Hematopoietic multipotent progenitor cell (in vitro differentiated cells): ENCODE data around the gene KSR1. TPM values are rescaled to one million over a fixed set of nuclear protein-coding genes. Genes with fewer than 3 reads are reported as not detected.
A peak's percentile ranks its signal among the peaks of the same experiment; 100 is the strongest.
"Not testable (repeated sequence)": the region's sequence is repeated elsewhere in the genome, so short reads cannot be mapped to it uniquely, and the experiment has no call there.

ENCODE experiments used
- DNase-seq, 3 donors: peaks; one replicate each; pipeline ENCODE4 v3.0.0-alpha.2; 2011 to 2015; ENCODE audit warnings: low read depth in 2 of 3, low spot score in 2 of 3
- total RNA-seq: library from RNA; depleted of rRNA; stranded (reverse); fragments of >200 nt; gene quantifications from one replicate; pipeline ENCODE4 v1.2.3, GENCODE V29; 2012

KSR1 gene
- total RNA-seq, 1 donor = 43.1 TPM

- DNase-seq = no peak
These were observed 30.3 kb upstream of the KSR1 start for GRCh38 chr17:27425991-27426390.

DNA sequence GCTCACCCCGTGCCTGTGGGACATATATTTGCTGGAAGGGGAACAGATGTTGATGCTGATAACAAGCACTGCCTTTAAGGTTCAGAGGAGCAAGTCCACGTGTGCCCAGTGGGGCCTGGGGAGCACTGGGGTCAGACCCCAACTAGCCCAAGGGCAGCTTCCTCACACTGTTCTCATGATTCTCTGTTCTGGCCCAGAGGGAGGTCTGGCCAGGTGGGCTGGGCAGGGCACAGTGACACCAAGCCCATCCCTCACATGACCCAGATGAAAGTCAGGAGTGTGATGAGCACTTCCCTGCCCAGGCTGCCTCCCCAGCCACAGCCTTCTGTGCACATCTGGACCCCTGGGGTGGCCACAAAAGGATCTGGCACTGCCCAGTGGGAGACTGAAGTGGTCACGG is 29.8 kb upstream of the KSR1 start:
- DNase-seq = not testable (repeated sequence)

DNA sequence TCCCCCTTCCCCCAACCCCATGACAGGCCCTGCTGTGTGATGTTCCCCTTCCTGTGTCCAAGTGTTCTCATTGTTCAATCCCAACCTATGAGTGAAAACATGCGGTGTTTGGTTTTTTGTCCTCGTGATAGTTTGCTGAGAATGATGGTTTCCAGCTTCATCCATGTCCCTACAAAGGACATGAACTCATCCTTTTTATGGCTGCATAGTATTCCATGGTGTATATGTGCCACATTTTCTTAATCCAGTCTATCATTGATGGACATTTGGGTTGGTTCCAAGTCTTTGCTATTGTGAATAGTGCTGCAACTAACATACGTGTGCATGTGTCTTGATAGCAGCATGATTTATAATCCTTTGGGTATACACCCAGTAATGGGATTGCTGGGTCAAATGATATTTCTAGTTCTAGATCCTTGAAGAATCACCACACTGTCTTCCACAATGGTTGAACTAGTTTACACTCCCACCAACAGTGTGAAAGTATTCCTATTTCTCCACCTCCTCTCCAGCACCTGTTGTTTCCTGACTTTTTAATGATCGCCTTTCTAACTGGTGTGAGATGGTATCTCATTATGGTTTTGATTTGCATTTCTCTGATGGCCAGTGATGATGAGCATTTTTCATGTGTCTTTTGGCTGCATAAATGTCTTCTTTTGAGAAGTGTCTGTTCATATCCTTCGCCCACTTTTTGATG is 28.9 kb upstream of the KSR1 start:
- DNase-seq = not testable (repeated sequence)

- DNase-seq = no peak
These were observed 27.3 kb upstream of the KSR1 start for GRCh38 chr17:27428781-27429505.

DNA sequence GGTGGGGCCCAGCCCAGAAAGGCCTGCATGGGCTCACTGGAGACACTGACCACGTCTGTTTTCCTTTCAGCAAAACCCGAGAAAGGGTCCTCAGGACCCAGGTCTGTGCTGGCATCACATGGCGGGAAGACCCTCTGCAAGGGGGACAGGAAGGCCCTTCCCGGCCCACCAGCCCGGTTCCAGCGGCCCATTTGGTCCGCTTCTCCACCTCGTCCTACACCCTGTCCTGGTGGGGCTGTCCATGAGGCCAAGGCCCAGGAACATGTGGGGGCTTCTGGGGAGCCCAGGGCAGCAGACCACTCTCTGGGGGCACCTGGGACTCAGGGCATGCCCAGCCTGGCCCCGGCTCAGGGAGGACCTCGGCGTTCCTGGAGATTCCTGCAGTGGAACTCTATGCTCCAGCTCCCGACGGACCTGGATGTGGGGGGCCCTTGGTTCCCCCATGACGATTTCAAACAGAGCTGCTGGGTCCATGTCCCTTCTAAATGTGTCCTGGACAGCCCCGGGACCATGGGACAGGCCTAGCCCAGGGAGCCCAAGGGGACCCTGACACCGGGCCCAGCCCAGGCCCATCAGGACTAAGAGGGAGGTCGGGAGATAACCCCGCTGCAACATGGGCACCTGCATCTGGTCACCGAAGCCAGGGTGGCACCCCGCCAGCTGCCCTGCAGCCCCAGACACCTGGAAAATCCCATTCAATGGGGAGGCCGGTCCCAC is 26.4 kb upstream of the KSR1 start:
- DNase-seq = no peak

DNA sequence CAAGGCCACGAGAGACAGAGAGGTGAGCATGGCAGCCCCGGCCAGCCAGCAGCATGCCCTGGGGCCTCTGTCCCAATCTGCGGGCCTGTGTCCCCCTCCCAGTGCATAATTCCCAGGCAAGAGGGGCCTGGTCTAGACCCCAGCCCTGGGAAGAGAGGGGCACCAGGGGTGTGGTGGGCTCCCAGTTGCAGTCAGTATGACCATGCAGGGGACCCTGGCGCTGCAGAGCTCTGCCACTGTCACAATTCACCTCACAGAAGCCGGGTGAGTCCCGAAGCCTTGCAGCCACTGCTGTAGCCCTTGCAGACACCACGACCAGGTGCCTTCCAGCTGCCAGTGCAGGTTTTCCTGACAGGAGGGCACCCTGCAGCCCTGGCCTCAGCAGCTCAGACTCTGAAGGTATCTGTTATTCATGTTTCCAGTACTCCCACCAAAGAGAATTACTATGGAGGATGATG is 25.8 kb upstream of the KSR1 start:
- no peak for DNase-seq

DNA sequence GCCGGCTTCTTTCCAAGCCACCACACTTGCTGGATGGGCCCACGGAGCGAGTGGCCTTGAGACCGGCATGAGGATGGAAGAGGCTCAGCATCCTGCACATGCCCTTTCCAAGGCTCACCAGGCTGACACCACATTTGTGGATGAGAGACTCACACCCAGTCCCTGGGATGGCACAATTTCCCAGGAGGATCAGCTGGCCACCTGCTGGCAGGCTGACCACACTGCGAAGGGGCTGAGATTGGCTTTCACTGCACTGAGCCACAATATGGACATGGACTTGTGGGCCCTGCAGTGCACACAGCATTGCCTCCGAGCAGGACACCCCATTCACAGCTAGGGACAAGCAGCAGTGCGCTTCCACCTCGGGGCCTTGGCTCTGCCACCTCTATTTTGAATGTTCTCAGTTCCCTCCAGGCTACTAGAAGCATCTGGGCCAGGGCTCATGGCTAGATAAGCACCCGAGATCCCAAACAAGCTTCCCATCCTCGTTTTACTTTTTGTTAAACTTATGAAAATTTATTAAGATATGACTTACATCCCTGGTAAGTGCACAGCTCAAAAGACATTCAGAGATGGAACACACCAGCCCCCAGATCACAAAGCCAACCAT is 25.3 kb upstream of the KSR1 start:
- DNase-seq = peak in 2 of 3 donors; percentile 13 to 31

- no peak for DNase-seq
These were observed 22.7 kb upstream of the KSR1 start for GRCh38 chr17:27433521-27433920.

- not testable (repeated sequence) for DNase-seq
These were observed 20.7 kb upstream of the KSR1 start for GRCh38 chr17:27435431-27436070.

GRCh38 chr17:27438348-27438998 is 17.8 kb upstream of the KSR1 start:
- no peak for DNase-seq

DNA sequence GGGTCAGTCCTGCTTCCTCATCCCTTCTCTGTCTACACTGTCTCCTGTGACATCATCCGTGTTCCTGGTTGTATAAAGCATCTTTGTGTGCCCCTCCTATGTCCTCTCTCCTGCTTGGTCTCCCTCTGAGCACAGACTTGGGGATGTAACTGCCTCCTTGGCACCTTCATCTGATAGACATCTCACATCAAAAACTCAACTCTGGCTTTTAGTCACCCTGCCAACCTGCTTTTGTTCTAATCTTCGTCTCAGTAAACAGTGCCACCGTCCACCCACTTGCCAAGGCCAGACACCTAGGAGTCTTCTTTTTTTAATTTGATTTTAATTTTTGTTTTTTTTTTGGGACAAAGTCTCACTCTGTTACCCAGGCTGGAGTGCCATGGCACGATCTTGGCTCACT is 16.9 kb upstream of the KSR1 start:
- DNase-seq = no peak

DNA sequence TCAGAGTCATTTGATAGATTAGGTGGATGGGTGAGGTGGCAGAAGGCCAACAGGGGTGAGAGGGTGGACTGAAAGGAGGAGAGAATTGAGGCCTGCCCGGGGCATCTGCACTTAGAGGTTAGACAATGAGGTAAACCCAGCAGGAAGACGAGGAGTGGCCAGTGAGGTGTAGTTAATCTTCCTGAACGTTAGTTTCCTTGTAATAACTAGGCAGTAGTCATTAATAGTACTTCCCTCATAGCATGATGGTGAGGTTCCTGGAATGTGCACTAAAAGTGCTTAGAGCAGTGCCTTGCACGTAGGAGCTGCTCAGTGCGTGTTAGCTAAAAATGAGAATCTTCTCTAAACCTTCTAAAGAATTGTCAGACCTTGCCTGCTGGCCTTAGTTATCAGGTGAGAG is 13.5 kb upstream of the KSR1 start:
- no peak for DNase-seq

GRCh38 chr17:27443491-27443890 is 12.8 kb upstream of the KSR1 start:
- no peak for DNase-seq

- no peak for DNase-seq
These were observed 10.3 kb upstream of the KSR1 start for GRCh38 chr17:27445971-27446370.

- no peak for DNase-seq
These were observed 9.5 kb upstream of the KSR1 start for GRCh38 chr17:27446569-27447301.

- DNase-seq = not testable (repeated sequence)
These were observed 7.7 kb upstream of the KSR1 start for GRCh38 chr17:27448534-27448933.

GRCh38 chr17:27449541-27449940 is 6.7 kb upstream of the KSR1 start:
- DNase-seq = no peak

GRCh38 chr17:27449988-27450387 is 6.3 kb upstream of the KSR1 start:
- DNase-seq = no peak

- no peak for DNase-seq
These were observed 5.8 kb upstream of the KSR1 start for GRCh38 chr17:27450416-27450815.

DNA sequence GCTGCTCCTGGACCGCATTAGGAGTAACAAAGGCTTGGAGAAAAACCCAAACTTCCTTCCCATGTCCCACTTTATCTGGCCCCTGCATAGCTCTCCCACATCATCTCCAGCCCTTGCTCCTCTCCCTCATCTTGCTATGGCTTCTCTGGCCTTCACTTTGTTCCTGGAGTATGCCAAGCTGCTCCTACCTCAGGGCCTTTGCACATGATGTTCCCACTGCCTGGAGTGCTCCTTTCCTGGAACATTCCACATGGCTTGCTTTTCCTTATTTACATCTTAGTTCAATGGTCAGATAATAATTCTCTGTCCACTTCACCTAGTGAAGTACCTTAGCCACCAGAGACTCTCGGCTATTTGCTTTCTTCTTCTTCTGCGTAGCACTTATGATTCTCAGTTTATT is 4.3 kb upstream of the KSR1 start:
- DNase-seq = no peak
